T-helper 1 cell treated with Interleukin-12 subunit alpha and Interleukin-12 subunit beta and Interleukin-4 antibody, amounts not matched to agents 30 μg/mL and 1 μg/mL, for 36 hours (primary cell): ENCODE data around the gene ZNF846.
"Not testable (repeated sequence)": the region's sequence is repeated elsewhere in the genome, so short reads cannot be mapped to it uniquely, and the experiment has no call there.

Source experiments
- H3K27ac Mint-ChIP-seq: one replicate; pipeline ENCODE4 v1.8.0; 2021; ENCODE audit warnings: mild to moderate bottlenecking, mixed read lengths
- H3K27me3 Mint-ChIP-seq: one replicate; pipeline ENCODE4 v1.8.0; 2021; ENCODE audit warnings: low read depth, mixed read lengths
- H3K36me3 Mint-ChIP-seq: one replicate; pipeline ENCODE4 v1.8.0; 2021; ENCODE audit warnings: low read depth, mixed read lengths
- H3K4me1 Mint-ChIP-seq: one replicate; pipeline ENCODE4 v1.8.0; 2021; ENCODE audit warnings: low read depth, mixed read lengths
- H3K4me3 Mint-ChIP-seq: one replicate; pipeline ENCODE4 v1.8.0; 2021; ENCODE audit warnings: mild to moderate bottlenecking, moderate library complexity, mixed read lengths
- H3K9me3 Mint-ChIP-seq: one replicate; pipeline ENCODE4 v1.8.0; 2021; ENCODE audit warnings: mixed read lengths

Gene ZNF846

GRCh38 chr19:9729162-9729561, 39.4 kb downstream of the ZNF846 start:
- no peaks in the 10 kb centered on the region for H3K4me1 Mint-ChIP-seq
- H3K9me3 Mint-ChIP-seq = peaks cover 43% of the 10 kb centered on the region
- no peak overlapping the region for H3K4me3 Mint-ChIP-seq
- no peak overlapping the region for H3K27ac Mint-ChIP-seq
- no peaks in the 10 kb centered on the region for H3K27me3 Mint-ChIP-seq
- H3K36me3 Mint-ChIP-seq = no peaks in the 10 kb centered on the region

GRCh38 chr19:9727644-9728043, 40.9 kb downstream of the ZNF846 start:
- no peak overlapping the region for H3K4me3 Mint-ChIP-seq
- H3K9me3 Mint-ChIP-seq = peaks cover 47% of the 10 kb centered on the region

GRCh38 chr19:9725508-9726201, 42.9 kb downstream of the ZNF846 start:
- not testable (repeated sequence) for H3K36me3 Mint-ChIP-seq, H3K27ac Mint-ChIP-seq, H3K4me1 Mint-ChIP-seq, H3K27me3 Mint-ChIP-seq, H3K4me3 Mint-ChIP-seq
- H3K9me3 Mint-ChIP-seq = peaks cover 58% of the 10 kb centered on the region

More at GRCh38 chr19:9727644-9728043, 40.9 kb downstream of the ZNF846 start:
- H3K4me1 Mint-ChIP-seq = no peaks in the 10 kb centered on the region
- H3K27me3 Mint-ChIP-seq = no peaks in the 10 kb centered on the region
- no peaks in the 10 kb centered on the region for H3K36me3 Mint-ChIP-seq
- no peak overlapping the region for H3K27ac Mint-ChIP-seq

- peaks cover 3% of the 10 kb centered on the region for H3K27me3 Mint-ChIP-seq
- peaks cover 58% of the 10 kb centered on the region for H3K9me3 Mint-ChIP-seq
- no peak overlapping the region for H3K27ac Mint-ChIP-seq
- H3K36me3 Mint-ChIP-seq = no peaks in the 10 kb centered on the region
- H3K4me3 Mint-ChIP-seq = no peak overlapping the region
- H3K4me1 Mint-ChIP-seq = no peaks in the 10 kb centered on the region
These were observed 44.4 kb downstream of the ZNF846 start for GRCh38 chr19:9724157-9724556.

- no peak overlapping the region for H3K4me3 Mint-ChIP-seq
- H3K27me3 Mint-ChIP-seq = peaks cover 3% of the 10 kb centered on the region
- no peak overlapping the region for H3K27ac Mint-ChIP-seq
- no peaks in the 10 kb centered on the region for H3K4me1 Mint-ChIP-seq
- no peaks in the 10 kb centered on the region for H3K36me3 Mint-ChIP-seq
- peaks cover 56% of the 10 kb centered on the region for H3K9me3 Mint-ChIP-seq
These were observed 46.7 kb downstream of the ZNF846 start for GRCh38 chr19:9721861-9722260.

GRCh38 chr19:9720541-9720940, 48.0 kb downstream of the ZNF846 start:
- Mint-ChIP-seq H3K9me3 (peaks cover 57% of the 10 kb centered on the region), H3K27ac (no peak overlapping the region)

GRCh38 chr19:9711815-9712214, 56.7 kb downstream of the ZNF846 start:
- H3K4me1 Mint-ChIP-seq = no peaks in the 10 kb centered on the region
- H3K9me3 Mint-ChIP-seq = peaks cover 53% of the 10 kb centered on the region
- no peaks in the 10 kb centered on the region for H3K27me3 Mint-ChIP-seq
- peaks cover 2% of the 10 kb centered on the region for H3K36me3 Mint-ChIP-seq
- no peak overlapping the region for H3K4me3 Mint-ChIP-seq
- H3K27ac Mint-ChIP-seq = no peak overlapping the region

More at GRCh38 chr19:9720541-9720940, 48.0 kb downstream of the ZNF846 start:
- Mint-ChIP-seq H3K27me3 (peaks cover 3% of the 10 kb centered on the region), H3K36me3 (no peaks in the 10 kb centered on the region), H3K4me1 (no peaks in the 10 kb centered on the region), H3K4me3 (no peak overlapping the region)

GRCh38 chr19:9709305-9709704, 59.2 kb downstream of the ZNF846 start:
- Mint-ChIP-seq H3K4me3 (no peak overlapping the region), H3K36me3 (peaks cover 2% of the 10 kb centered on the region), H3K4me1 (no peaks in the 10 kb centered on the region), H3K27me3 (no peaks in the 10 kb centered on the region), H3K27ac (no peak overlapping the region), H3K9me3 (peaks cover 51% of the 10 kb centered on the region)

GRCh38 chr19:9705836-9706235, 62.7 kb downstream of the ZNF846 start:
- H3K27me3 Mint-ChIP-seq = no peaks in the 10 kb centered on the region
- H3K27ac Mint-ChIP-seq = no peak overlapping the region
- H3K4me3 Mint-ChIP-seq = no peak overlapping the region
- H3K36me3 Mint-ChIP-seq = no peaks in the 10 kb centered on the region
- no peaks in the 10 kb centered on the region for H3K4me1 Mint-ChIP-seq
- peaks cover 37% of the 10 kb centered on the region for H3K9me3 Mint-ChIP-seq

- Mint-ChIP-seq H3K36me3 (no peaks in the 10 kb centered on the region), H3K27me3 (no peaks in the 10 kb centered on the region), H3K9me3 (peaks cover 37% of the 10 kb centered on the region), H3K4me1 (no peaks in the 10 kb centered on the region), H3K27ac (no peak overlapping the region), H3K4me3 (no peak overlapping the region)
These were observed 66.4 kb downstream of the ZNF846 start for GRCh38 chr19:9702186-9702585.
